GM12878 (cell line): ENCODE measurements around the gene SEC24C. TPM values are rescaled to one million over a fixed set of nuclear protein-coding genes. Genes with fewer than 3 reads are reported as not detected.
"Not testable (repeated sequence)": the region's sequence is repeated elsewhere in the genome, so short reads cannot be mapped to it uniquely, and the experiment has no call there.

Experiments used
- ATAC-seq: fragments of 200-7000 bp; cut with Tn5 transposase; 3 replicates; pipeline ENCODE4 v1.9.1; 2020; ENCODE audit warnings: mild to moderate bottlenecking, moderate library complexity
- BruUV-seq: library from RNA; stranded (reverse); fragments of 400-500 nt; replicated peaks from 2 replicates; lab custom pipeline; 2021; lab: Mats Ljungman, UMichigan
- CTCF ChIA-PET: fragments of 300-600 bp; sonication (Branson Sonifier 250); formaldehyde crosslinking; extraction: SDS; loops from one replicate; lab custom pipeline; 2021; ENCODE audit warnings: inconsistent platforms; lab: Yijun Ruan, JAX
- POLR2A ChIA-PET: fragments of 350-600 bp; formaldehyde crosslinking; extraction: SDS; loops from one replicate; lab custom pipeline; 2021; ENCODE audit warnings: inconsistent platforms; lab: Charles Lee
- RAD21 ChIA-PET: fragments of 300-600 bp; sonication (Branson Sonifier 250); formaldehyde crosslinking; loops from one replicate; lab custom pipeline; 2023; ENCODE audit warnings: antibody characterized with exemption; ENCODE audit not compliant: unreplicated experiment; lab: Charles Lee
- SMC1A ChIA-PET: fragments of 300-600 bp; sonication (Branson Sonifier 250); formaldehyde crosslinking; loops from one replicate; lab custom pipeline; 2023; ENCODE audit not compliant: unreplicated experiment, uncharacterized antibody; lab: Charles Lee
- DNase-seq: peaks from one replicate; pipeline ENCODE4 v3.0.0-alpha.2; 2011; ENCODE audit warnings: low read depth, low spot score
- FAIRE-seq: peaks from 3 replicates; lab custom pipeline; 2011; peaks lifted over from hg19 to GRCh38; lab: Jason Lieb, UNC
- H2AFZ ChIP-seq: 2 replicates; pipeline ENCODE4 v1.6.0; 2011; ENCODE audit warnings: low read depth, low read length, control low read depth; ENCODE audit not compliant: control insufficient read depth
- H3K27ac ChIP-seq: 2 replicates; pipeline ENCODE4 v1.5.1; 2011; ENCODE audit warnings: control low read depth; ENCODE audit not compliant: control insufficient read depth, insufficient read depth
- H3K27me3 ChIP-seq, 2 experiments: replicated peaks in 1 of 2; 2 replicates each; pipeline versions ENCODE4 v1.6.0 to v1.6.1; 2011; ENCODE audit warnings: low read length in 1 of 2; ENCODE audit not compliant: control insufficient read depth in 2 of 2, insufficient read depth in 2 of 2
- H3K36me3 ChIP-seq, 2 experiments: 2 replicates each; pipeline ENCODE4 v1.5.1; 2011; ENCODE audit warnings: low read length in 1 of 2; ENCODE audit not compliant: control insufficient read depth in 2 of 2, insufficient read depth in 2 of 2
- H3K4me1 ChIP-seq: 2 replicates; pipeline ENCODE4 v1.6.1; 2011; ENCODE audit warnings: mild to moderate bottlenecking, low read length, moderate library complexity, mixed read lengths; ENCODE audit not compliant: control insufficient read depth, insufficient read depth
- H3K4me2 ChIP-seq: 2 replicates; pipeline ENCODE4 v1.6.0; 2011; ENCODE audit warnings: control low read depth; ENCODE audit not compliant: control insufficient read depth, insufficient read depth
- H3K4me3 ChIP-seq: fragments of 200-600 bp; sonication (generic); 2 replicates; pipeline ENCODE4 v1.5.1; 2016
- H3K79me2 ChIP-seq: 2 replicates; pipeline ENCODE4 v1.6.0; 2011; ENCODE audit warnings: low read length; ENCODE audit not compliant: control insufficient read depth, insufficient read depth
- H3K9ac ChIP-seq: 2 replicates; pipeline ENCODE4 v1.8.0; 2011; ENCODE audit warnings: low read length, control low read depth, mixed read lengths; ENCODE audit not compliant: control insufficient read depth, insufficient read depth
- H3K9me3 ChIP-seq: replicated peaks from 3 replicates; pipeline ENCODE4 v1.5.1; 2011; ENCODE audit warnings: mild to moderate bottlenecking, low read length; ENCODE audit not compliant: control insufficient read depth, insufficient read depth
- H4K20me1 ChIP-seq: 2 replicates; pipeline ENCODE4 v1.6.0; 2011; ENCODE audit not compliant: control insufficient read depth, insufficient read depth
- WGBS: methylation state at CpG from one replicate; pipeline ENCODE4 v1.1.6; 2016; ENCODE audit warnings: low lambda C conversion rate; ENCODE audit not compliant: insufficient replicate concordance, insufficient coverage; ENCODE audit errors: missing lambda C conversion rate; 5-methylcytosine and 5-hydroxymethylcytosine counted together
- in situ Hi-C: fragments of 300-500 bp; cut with MboI; formaldehyde crosslinking; loops from 9 replicates; pipeline ENCODE4 v1.14.3; 2018; ENCODE audit warnings: mixed read lengths
- intact Hi-C: fragments of 100-400 bp; cut with micrococcal nuclease; formaldehyde crosslinking; loops from one replicate; pipeline ENCODE4 v1.14.2; 2022; ENCODE audit not compliant: unreplicated experiment
- polyA plus RNA-seq, 11 experiments: library from polyadenylated mRNA; depleted of rRNA in 4 of 11; unstranded in 6 of 11; stranded (reverse) in 5 of 11; fragments of >200 nt; fragmentation: Nextera tagmentation in 4 of 11; fragmentation: Illumina TruSeq in 1 of 11; extraction: Ambion mirVana in 4 of 11; extraction: Trizol in 1 of 11; gene quantifications; 1 replicate in 1 of 11; 2 replicates in 10 of 11; pipeline versions ENCODE4 v1.2.1 to v1.2.3, GENCODE V29; 2011 to 2016; ENCODE audit warnings: inconsistent platforms in 2 of 11, missing spikeins in 2 of 11, low read depth in 1 of 11
- total RNA-seq, 4 experiments: library from RNA; depleted of rRNA in 3 of 4; stranded (reverse); fragments of >200 nt in 3 of 4; fragmentation: Illumina TruSeq in 1 of 4; extraction: Trizol in 1 of 4; gene quantifications; 2 replicates each; pipeline versions ENCODE4 v1.2.1 to v1.2.3, GENCODE V29; 2013 to 2021
- TF ChIP-seq, protein P1 (sequence below): fragments of 450-650 bp; IDR thresholded peaks from 2 replicates; pipeline ENCODE4 v1.6.1; 2016; ENCODE audit warnings: mild to moderate bottlenecking

SEC24C gene
- total and polyA plus RNA-seq, 10 of the 15 experiments (the other 5 are each of a cell fraction or from before 2014, with no cell fraction given) = 12.7 to 117 (median 73.8) TPM

DNA sequence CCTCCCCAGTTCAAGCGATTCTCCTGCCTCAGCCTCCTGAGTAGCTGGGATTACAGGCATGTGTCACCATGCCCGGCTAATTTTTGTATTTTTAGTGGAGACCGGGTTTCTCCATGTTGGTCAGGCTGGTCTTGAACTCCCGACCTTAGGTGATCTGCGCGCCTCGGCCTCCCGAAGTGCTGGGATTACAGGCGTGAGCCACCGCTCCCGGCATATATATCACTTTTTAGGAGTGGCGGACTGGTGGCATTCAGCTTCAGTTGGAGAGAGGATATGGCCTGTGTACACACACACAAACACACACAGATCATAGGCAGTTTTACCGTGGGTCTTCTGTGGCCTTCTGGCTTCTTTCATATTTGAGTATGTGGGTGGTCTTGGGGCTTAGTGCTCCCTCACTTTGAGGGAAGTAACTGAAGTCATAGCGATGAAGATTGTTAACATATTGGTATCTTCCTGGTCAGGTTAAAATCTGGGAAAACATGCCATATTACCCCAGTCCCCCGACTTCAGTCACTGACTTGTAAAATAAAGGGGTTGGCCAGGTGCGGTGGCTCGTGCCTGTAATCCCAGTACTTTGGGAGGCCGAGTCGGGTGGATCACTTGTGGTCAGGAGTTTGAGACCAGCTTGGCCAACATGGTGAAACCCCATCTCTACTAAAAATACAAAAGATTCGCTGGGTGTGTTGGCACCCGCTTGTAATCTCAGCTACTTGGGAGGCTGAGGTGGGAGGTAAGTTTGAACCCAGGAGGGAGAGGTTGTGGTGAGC, 43.0 kb downstream of the SEC24C start:
- peak overlapping the region; percentile 50; the same call in 1 of the 2 replicates for H3K4me2 ChIP-seq
- H3K9ac ChIP-seq, H3K27ac ChIP-seq, H3K4me1 ChIP-seq, H3K9me3 ChIP-seq, H4K20me1 ChIP-seq, H3K27me3 ChIP-seq, FAIRE-seq, BruUV-seq, DNase-seq, ATAC-seq, H2AFZ ChIP-seq, in situ Hi-C loops: not testable (repeated sequence)
- TF ChIP-seq, protein P1, sequence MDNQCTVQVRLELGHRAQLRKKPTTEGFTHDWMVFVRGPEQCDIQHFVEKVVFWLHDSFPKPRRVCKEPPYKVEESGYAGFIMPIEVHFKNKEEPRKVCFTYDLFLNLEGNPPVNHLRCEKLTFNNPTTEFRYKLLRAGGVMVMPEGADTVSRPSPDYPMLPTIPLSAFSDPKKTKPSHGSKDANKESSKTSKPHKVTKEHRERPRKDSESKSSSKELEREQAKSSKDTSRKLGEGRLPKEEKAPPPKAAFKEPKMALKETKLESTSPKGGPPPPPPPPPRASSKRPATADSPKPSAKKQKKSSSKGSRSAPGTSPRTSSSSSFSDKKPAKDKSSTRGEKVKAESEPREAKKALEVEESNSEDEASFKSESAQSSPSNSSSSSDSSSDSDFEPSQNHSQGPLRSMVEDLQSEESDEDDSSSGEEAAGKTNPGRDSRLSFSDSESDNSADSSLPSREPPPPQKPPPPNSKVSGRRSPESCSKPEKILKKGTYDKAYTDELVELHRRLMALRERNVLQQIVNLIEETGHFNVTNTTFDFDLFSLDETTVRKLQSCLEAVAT = peak; percentile 39; the same call in 1 of the 2 replicates
- intact Hi-C loops = loop anchor here (10.0 kb wide), 1 partner anchor 132 kb away; the partner anchor contains the start of gene SYNPO2L
- ChIA-PET CTCF (interaction anchor here (1.1 to 1.5 kb wide), 3 partner anchors 19 to 28 kb away, joined by 3 to 6 read pairs (median 3); no protein-coding TSS in a partner anchor), RAD21 (interaction anchor here (1.1 to 2.0 kb wide), 5 partner anchors 17 to 136 kb away, joined by 3 to 12 read pairs (median 4); no protein-coding TSS in a partner anchor), SMC1A (interaction anchor here (1.5 to 2.8 kb wide), 5 partner anchors 10 to 23 kb away, joined by 3 to 15 read pairs (median 7); no protein-coding TSS in a partner anchor), POLR2A (interaction anchor here (1.0 to 4.6 kb wide), 5 partner anchors 10 to 28 kb away, joined by 4 to 40 read pairs (median 5); a partner anchor contains a TSS)
- 90% methylated on average over 20 of the region's 21 CpGs for WGBS
- H3K36me3 ChIP-seq = peaks cover 7 to 10% of the 10 kb centered on the region in 2 experiments
- peak overlapping the region; percentile 91 for H3K4me3 ChIP-seq
- H3K79me2 ChIP-seq = peaks cover 52% of the 10 kb centered on the region
